Right renal pelvis (tissue), 4 donors: ENCODE measurements around the gene TSEN15. TPM values are rescaled to one million over a fixed set of nuclear protein-coding genes. Genes with fewer than 3 reads are reported as not detected.

Source experiments
- DNase-seq, 4 donors: peaks; one replicate each; pipeline ENCODE4 v3.0.0-alpha.2; 2013; ENCODE audit warnings: low read depth in 4 of 4, low spot score in 3 of 4, missing footprints in 1 of 4
- polyA plus RNA-seq, 4 donors: library from polyadenylated mRNA; unstranded; fragments of 120-200 nt; gene quantifications; one replicate each; pipeline ENCODE4 v1.2.1, GENCODE V29; 2013; ENCODE audit not compliant: insufficient read length in 4 of 4

The TSEN15 gene
- polyA plus RNA-seq, 4 donors, result 42.8 to 52.6 (median 49.8) TPM

GRCh38 chr1:184050636-184051035, 894 bp upstream of the TSEN15 start:
- no peak for DNase-seq

DNA sequence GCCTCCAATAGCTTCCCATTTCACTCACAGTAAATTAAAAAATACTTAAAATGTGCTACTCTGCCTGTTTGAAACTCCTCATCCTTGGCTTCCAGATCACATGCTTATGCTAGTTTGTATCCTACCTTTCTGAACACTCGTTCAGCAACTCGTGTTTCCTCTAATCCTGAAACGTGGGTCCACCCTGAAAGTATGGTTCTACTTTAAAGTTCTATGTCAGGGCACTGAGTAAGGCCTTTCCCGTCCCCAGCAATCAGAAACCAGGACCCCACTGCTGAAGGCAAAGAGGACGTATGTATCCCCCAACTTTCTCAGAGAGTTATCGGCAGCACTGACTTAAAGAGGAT, 419 bp upstream of the TSEN15 start:
- DNase-seq, result no peak

- DNase-seq, result no peak
Measured at GRCh38 chr1:184052194-184052559, 647 bp downstream of the TSEN15 start.

DNA sequence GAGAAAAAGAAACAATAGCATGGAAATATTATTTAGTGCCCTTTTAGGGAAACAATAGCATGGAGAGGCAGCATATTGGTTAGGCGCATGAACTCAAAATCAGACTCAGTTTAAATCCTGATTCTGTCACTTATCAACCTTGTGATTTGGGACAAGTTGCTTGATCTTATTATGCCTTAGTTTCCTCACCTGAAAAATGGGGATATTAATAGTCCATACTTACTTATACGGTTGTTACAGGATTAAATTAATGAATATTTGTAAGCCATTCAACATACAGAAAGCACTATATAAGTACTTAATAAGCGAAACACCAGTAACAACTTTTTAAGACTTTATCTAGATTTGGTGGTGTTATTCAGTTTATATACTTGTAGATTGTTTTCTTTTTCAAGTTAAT, 1.2 kb downstream of the TSEN15 start:
- no peak for DNase-seq

GRCh38 chr1:184053881-184054280, 2.4 kb downstream of the TSEN15 start:
- DNase-seq, result no peak

DNA sequence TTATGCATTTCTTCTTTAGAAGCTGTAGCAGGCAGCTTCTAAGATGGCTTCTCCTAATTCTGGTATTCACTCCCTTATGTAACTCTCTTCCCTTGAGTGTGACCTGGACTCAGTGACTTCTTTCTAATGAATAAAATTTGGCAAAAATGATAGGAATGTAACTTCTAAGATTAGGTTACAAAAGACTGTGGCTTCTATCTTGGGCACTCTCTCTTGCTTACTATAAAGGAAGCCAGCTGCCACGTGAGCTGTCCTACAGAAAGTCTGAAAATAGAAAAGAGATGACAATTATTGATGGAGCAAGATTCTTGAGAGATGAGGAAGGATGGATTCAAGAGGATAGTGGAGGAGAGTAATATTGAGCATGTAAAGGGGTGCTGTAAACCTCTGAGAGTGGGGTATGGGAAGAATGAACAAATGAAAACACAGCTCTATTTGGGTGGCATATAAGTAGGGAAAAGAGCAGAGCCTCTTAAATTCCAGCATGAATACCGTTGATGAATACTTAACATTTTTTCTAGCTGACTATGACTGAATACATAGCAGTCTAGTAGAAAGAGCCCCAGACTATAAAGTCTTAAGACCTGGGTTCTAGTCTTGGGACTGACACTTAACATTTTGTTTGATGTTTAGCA, 5.5 kb downstream of the TSEN15 start:
- no peak for DNase-seq

DNA sequence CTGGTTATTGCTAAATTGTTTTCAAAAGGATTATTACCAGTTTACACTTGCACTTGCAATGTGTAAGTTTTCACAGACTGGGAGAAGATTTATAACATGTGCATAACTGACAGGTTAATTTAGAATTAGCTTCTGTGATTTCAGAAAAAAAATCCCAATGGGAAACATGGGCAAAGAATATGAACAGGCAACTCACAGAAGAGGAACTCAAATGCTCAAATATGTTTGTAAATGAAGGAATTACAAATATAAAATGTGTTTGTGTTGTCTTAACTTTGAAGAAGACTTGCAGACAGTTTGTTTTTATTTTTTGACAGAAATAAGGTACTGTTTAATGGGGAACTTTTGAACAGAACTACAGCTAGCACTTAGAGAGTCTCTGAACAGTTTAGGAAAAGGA, 8.4 kb downstream of the TSEN15 start:
- DNase-seq, result no peak

- DNase-seq, result no peak
Measured at GRCh38 chr1:184060316-184060715, 8.8 kb downstream of the TSEN15 start.

DNA sequence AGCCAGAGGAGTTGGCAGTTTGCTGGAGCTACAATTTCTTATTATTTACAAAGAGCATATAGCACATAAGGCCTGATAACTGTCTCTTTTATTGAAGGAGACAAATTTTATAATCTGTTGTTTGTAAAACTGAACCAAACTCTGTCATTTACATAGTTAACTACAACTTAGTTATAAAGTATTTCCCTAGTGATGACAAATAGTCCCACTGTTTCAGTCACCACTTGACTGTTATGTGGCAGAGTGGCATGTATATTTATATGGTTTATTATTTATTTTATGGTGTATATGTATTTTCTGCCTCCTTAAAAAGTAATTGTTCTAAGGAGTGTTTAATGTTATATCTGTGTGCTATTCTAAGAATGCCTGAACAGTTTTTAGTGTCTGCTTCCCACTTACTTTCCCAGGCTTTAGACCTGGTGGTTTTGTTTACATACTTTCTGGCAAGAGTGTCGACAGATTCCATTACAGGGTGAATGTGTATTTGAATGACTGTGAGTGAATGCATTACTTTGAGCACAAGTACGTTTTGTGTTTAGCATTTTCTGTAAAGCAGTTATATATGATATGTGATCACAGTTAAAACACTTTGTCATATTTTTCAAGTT, 10.0 kb downstream of the TSEN15 start:
- no peak for DNase-seq

DNA sequence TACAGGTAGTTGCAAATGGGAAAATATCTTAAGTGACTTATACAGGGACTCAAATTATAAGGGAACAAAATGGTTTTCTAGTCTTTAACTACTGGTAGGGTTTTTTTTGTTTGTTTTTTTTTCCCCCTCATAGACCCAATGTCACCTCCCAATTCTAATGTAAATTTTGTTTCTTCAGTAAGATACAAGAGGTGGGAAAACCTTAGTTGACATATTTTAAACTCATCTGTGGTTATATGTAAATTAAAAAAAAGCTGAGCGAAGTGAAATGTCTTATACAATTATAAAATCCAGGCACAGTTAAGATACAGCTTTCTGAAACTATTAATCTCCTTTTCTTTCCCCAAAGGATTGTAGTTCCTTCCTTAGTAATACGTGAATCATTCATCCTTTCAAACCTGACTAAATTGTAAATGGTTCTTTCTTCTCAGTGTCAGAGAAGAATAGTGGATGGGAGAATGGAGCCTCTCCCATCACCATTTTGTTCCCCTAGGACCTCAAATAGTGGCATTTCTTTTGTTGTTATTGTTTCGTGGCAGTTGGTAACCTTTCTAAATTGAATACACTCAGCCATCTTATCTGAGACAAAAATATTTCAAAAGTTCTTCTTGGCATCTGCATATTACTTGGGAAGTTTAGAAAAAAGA, 11.2 kb downstream of the TSEN15 start:
- DNase-seq, result no peak

GRCh38 chr1:184065559-184065958, 14.0 kb downstream of the TSEN15 start:
- no peak for DNase-seq

- no peak for DNase-seq
Measured at GRCh38 chr1:184068354-184068753, 16.8 kb downstream of the TSEN15 start.

GRCh38 chr1:184069675-184070074, 18.1 kb downstream of the TSEN15 start:
- no peak for DNase-seq

GRCh38 chr1:184072376-184072775, 20.8 kb downstream of the TSEN15 start:
- DNase-seq, result no peak

GRCh38 chr1:184074383-184074782, 22.9 kb downstream of the TSEN15 start:
- DNase-seq, result no peak

DNA sequence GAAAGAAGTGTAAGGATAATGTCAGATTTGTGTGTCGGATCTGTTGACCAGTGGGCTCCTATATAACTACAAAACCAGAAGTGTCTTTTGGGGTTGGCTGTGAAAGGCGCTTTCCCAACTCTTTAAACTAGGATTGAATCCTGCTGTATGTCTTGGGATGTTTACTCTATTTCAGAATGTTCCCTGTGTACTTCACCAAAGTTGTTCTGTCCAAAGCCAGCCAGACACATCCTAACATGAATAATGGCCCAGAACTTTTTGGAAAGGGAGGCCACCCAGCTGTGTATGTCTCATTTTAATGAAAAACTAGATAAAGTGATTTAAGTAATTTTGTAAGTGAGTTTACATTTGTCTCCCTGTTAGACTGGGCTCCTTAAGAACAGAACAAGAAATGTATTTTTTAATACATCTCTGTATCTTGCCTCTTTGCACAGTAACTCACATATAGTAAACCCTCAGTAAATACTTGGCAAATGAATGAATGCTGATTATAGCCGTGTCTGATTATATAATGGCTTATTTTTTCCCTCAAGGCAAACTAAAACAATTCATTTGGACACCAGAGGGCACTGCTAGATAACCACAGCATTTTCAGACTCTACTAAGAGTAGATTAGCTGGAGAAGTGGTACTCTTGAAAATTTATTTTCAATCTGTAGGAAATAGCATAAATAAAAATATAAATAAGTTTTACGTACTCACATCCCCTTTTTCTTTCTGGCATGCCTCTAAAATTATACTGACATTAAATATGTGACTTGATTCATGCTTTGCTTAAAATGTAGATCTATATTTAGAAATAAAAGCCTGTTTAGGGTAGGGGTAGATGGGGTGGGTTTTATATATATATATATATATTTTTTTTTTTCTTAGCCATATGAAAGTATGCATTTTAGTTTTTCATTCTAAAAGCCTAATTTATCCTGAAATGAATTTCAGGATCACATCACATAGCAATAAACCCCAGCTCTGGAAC, 23.8 kb downstream of the TSEN15 start:
- peak; percentile 43 to 65 (median 57) for DNase-seq

DNA sequence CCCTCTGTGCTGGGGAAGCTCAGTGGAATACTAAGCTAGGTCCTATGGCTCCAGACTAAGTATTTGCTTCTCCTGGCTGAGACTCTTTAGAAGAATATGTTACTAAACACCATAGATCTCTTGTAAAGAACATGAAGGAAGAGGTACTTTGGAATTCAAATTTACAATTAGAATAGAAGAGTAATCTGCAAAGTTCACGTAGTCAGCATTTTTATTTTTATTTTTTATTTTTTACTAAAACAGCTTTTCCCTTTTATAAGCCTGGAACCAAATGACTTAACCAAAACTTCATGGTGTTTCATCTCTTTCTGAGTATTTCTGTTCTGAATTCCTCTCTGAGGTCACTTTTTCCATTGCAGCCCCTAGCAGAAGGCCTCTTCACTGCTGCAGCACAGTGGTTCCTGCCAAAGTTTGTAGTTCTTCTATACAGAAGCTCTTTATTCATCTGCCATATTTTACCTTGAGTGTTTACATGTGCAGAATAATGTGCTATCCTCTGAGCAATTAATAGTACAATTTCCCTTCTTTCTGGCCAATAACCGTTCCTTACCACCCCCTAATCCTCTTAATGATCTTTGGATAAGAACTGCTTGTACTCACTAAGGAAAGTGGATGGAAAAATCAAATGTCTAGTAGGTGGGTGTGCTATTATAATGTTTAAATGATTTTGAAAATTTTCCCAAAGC, 27.2 kb downstream of the TSEN15 start:
- no peak for DNase-seq

- DNase-seq, result no peak
Measured at GRCh38 chr1:184080309-184080708, 28.8 kb downstream of the TSEN15 start.

DNA sequence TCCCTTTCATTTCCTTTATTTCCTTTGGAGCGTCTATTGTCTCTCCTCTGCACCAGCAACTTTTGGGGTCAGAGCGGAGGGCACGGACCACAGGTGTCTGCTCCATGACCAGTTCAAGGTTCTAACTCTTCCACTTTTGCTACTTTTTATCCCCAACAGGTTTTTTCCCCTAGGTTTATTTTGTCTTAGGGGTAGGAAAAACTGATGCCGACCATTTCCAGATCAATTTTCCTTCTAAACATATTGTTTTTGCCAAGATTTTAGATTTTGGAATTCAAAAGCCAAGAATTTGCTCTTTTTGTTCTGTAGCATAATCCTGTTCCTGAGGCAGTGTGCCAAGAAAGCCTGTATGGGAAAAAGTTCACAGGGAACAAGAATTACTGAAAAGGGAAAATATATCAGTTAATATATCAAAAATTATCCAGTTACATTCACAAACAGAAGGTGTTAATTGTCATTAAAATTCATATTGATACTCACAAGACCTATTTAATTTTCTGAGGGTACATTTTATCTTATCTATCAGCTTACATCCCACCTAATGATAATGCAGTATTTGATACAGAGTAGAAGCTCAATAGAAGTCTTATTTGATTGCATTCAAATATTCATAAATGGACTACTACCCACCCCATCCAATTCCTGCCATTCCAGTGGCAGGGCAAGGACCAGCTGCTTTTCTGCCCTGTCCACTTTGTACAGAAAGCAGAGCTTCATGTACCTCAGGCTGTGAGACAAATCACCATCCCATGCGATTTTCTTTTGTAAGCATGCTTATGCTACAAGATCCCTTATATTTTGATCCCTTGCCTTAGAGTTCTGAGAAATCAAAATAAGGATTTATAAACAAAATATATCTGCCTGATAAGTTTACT, 31.2 kb downstream of the TSEN15 start:
- DNase-seq, result no peak

DNA sequence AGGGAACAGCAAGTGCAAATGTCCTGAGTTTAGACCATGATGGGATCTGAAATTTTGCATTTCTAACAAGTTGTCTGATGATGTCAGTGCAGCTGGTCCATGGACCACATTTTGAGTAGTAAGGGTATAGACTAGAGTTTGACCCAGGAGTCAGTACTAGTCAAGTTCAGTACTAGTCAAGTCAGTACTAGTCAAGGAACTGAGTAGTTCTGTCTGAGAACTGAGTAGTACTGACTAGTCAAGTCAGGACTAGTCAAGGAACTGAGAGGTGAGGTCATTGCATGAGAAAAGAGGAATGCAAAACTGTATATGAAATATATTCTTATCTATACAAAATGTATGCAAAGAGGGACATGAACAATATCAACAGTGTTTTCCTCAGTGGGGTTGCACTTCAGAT, 34.1 kb downstream of the TSEN15 start:
- no peak for DNase-seq
